Large intestine (tissue), 3 donors: Measurements from ENCODE around the gene MUC3A. TPM values are rescaled to one million over a fixed set of nuclear protein-coding genes. Genes with fewer than 3 reads are reported as not detected.
"Not testable (repeated sequence)": the region's sequence is repeated elsewhere in the genome, so short reads cannot be mapped to it uniquely, and the experiment has no call there.

Source experiments
- DNase-seq, 2 donors: peaks; one replicate each; pipeline versions ENCODE4 v3.0.0 to v3.0.0-alpha.2; 2013
- H3K27ac ChIP-seq: one replicate; pipeline ENCODE4 v1.5.1; 2013; ENCODE audit warnings: low read length
- H3K27me3 ChIP-seq: 2 replicates; pipeline ENCODE4 v1.6.1; 2013; ENCODE audit warnings: low read length; ENCODE audit not compliant: control insufficient read depth, insufficient read depth
- H3K36me3 ChIP-seq: 2 replicates; pipeline ENCODE4 v1.6.1; 2013; ENCODE audit warnings: low read length; ENCODE audit not compliant: control insufficient read depth, insufficient read depth
- H3K4me1 ChIP-seq: one replicate; pipeline ENCODE4 v1.6.1; 2013; ENCODE audit warnings: low read length; ENCODE audit not compliant: control insufficient read depth, insufficient read depth
- H3K4me3 ChIP-seq: one replicate; pipeline ENCODE4 v1.5.1; 2013; ENCODE audit warnings: low read length
- H3K9me3 ChIP-seq: one replicate; pipeline ENCODE4 v1.6.1; 2013; ENCODE audit warnings: mild to moderate bottlenecking, low read depth, low read length, moderate library complexity; ENCODE audit not compliant: control insufficient read depth
- WGBS: methylation state at CpG from one replicate; pipeline ENCODE4 v1.1.5; 2013; ENCODE audit warnings: low lambda C conversion rate; ENCODE audit not compliant: insufficient coverage; 5-methylcytosine and 5-hydroxymethylcytosine counted together
- polyA plus RNA-seq: library from polyadenylated mRNA; unstranded; fragments of 120-200 nt; gene quantifications from one replicate; pipeline ENCODE4 v1.2.1, GENCODE V29; 2013

The MUC3A gene
- polyA plus RNA-seq, 1 donor: 127 TPM

DNA sequence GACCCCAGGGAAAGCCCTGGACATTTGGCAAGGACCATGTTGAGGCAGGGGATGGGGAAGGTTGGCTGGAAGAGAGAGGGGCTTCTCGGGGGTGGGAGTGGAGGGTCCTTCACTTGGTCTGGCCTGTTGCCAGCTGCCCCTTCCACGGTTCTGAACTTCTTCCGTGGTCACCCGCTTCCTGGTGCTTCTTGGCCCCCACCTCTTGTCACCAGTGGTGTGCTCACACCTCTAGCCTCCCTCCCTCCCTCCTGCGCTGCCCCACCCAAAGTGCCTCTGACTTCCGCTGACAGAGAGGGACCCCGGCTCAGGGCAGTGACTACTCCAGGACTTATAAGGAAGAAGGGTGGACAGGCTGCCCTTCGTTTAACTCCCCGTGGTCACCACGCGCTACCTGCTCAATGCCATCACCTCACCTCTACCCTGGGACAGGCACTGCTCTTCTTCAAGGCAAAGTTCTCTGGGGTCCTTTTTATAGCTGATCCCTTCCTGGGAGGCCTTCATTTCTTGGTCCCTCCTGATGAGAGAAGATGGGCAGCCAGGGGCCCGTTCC lies 19.8 kb downstream of the MUC3A start, which contains the start of gene MUC12:
MUC12 (plus strand) TSS at position 500 of the 550 bp plus-strand sequence. CDS start 58 bp downstream, outside the sequence.
- H3K27me3 ChIP-seq: peaks cover 44% of the 10 kb centered on the region
- DNase-seq: no peak
- H3K9me3 ChIP-seq: peaks cover 4% of the 10 kb centered on the region
- no peak within 1 kb of the TSS for H3K4me3 ChIP-seq
- H3K4me1 ChIP-seq: peaks cover 35% of the 10 kb centered on the region
- no CpG with 5 or more reads among the region's 12 CpGs for WGBS
- no peak within 1 kb of the TSS for H3K27ac ChIP-seq
- H3K36me3 ChIP-seq: no peaks in the 10 kb centered on the region

DNA sequence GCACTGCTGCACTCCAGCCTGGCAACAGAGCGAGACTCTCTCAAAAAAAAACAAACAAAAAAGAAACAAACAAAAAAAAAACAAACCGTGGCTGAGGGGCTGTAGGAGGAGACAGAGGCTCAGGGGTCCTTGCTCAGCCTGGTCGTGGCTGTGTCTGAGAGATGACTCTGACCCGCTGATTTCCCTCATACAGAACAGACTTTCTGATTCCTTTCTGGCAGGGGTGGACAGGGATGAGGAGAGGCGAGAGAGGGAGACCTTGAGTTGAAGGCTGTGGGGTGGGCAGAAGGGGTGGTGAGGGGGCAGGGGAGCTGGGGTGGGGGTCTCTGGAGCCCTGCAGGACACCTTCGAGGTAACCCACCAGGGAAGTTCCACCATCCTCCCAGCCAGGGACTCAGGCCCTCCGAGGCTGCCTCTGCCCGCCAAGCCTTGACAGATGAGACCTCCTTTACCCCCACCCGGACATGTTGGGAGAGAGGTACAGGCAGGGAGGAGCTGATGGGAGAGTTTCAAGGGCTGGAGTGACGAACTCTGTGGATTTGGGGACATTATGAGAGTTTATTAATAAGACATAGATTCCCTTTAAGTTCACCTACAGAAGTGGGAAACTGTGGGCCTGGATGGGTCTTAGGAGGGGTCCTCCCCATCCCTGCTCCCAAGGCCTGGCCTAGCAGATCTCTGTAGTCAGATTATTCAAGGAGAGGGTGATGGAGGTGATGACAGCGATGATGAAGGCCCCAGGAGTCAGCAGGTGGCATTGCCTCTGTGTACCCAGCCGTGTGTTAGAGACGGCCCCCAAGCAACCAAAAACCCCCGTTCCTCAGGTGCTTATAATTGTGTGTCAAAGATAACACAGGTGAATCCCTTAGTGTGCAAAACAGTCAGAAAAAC lies 22.0 kb downstream of the MUC3A start:
- Histone ChIP-seq H3K4me1 (peaks cover 38% of the 10 kb centered on the region), H3K36me3 (no peaks in the 10 kb centered on the region), H3K9me3 (peaks cover 6% of the 10 kb centered on the region), H3K4me3 (no peak overlapping the region), H3K27ac (no peak overlapping the region), H3K27me3 (peaks cover 25% of the 10 kb centered on the region)
- 29% methylated on average over 1 of the region's 14 CpGs for WGBS
- no peak for DNase-seq

DNA sequence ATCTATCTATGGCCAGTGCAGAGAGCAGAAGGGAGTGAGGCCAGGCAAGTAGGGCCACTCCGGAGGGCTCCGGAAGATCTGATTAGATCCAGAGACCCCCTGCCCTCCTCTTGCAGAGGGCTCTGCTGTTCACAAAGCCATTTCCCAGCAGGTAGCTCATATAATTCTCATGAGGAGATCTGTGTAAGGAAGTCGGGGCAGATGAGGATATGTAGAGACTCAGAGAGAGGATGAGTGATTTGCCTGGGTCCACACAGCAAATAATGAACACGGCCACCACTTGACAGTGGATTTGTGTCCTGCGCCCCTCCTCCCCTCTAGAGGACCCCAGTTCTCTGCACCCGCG lies 22.6 kb downstream of the MUC3A start:
- Histone ChIP-seq H3K27me3 (peaks cover 19% of the 10 kb centered on the region), H3K9me3 (peaks cover 6% of the 10 kb centered on the region), H3K4me3 (no peak overlapping the region), H3K36me3 (no peaks in the 10 kb centered on the region), H3K4me1 (peaks cover 32% of the 10 kb centered on the region), H3K27ac (no peak overlapping the region)
- no peak for DNase-seq
- no CpG with 5 or more reads among the region's 7 CpGs for WGBS

DNA sequence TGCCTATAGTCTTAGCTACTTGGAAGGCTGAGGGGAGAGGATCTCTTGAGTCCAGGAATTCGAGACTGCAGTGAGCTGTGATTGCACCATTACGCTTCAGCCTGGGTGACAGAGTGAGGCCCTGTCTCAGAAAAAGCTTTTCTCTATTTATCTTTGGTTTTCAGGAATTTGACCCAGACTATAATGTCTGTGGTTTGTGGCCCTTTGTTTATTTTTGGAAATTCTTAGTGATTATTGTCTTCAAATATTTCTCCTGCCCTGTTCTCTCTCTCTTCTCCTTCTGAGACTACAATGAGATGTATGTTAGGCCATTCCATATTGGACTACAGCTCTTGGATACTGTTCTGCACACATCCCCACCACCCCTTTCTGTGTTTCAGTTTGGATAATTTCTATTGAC lies 24.7 kb downstream of the MUC3A start:
- no peak for DNase-seq
- Histone ChIP-seq H3K27ac (no peak overlapping the region), H3K4me1 (peaks cover 19% of the 10 kb centered on the region), H3K9me3 (peaks cover 6% of the 10 kb centered on the region), H3K27me3 (no peaks in the 10 kb centered on the region), H3K36me3 (no peaks in the 10 kb centered on the region), H3K4me3 (no peak overlapping the region)
- 69% methylated on average over 2 of the region's 2 CpGs for WGBS

DNA sequence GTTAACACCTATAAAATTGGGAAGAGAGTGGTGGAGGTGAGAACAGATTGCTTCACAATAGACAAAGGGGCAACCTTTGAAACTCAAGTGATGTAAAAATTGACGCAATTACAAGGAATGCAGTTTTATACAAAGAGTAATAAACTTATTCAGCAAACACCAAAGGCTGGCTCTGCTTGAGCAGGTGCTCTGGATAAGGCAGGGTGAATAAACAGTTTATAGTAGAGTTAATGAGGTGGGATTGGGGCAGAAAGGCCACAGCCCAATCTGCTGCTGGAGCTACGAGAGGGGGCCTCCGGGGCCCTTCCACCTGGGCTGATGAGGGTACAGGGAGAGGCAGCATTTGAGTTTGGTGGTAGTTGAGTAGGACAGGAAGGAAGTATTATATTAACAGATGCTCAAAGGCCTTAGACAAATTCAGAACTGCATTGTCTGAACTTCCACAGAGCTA lies 26.1 kb downstream of the MUC3A start:
- Histone ChIP-seq H3K36me3 (no peaks in the 10 kb centered on the region), H3K9me3 (peaks cover 6% of the 10 kb centered on the region), H3K27ac (peak overlapping the region; percentile 71), H3K4me3 (no peak overlapping the region), H3K27me3 (no peaks in the 10 kb centered on the region), H3K4me1 (peaks cover 14% of the 10 kb centered on the region)
- peak; percentile 69 to 85 for DNase-seq
- WGBS: no CpG with 5 or more reads among the region's 3 CpGs

DNA sequence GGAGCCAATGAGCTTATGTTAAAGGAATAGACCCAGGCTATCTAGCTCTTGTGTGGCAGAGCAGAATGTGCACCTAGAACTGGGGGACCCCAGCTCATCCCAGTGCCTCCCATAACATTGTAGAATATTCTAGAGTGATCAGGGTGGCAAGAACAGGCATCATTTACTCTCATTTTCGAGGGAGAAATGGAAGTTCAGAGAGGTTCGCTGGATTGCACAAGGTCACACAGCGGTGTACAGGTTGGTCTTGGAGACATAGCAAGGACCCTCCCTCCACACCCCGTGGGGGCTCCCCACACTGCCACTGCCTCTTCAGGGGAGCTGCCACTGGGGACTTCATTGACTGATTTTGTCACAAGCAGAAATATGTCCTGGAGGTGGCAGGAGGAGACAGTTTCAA lies 29.0 kb downstream of the MUC3A start:
- no peak for DNase-seq
- H3K27me3 ChIP-seq: no peaks in the 10 kb centered on the region
- H3K4me1 ChIP-seq: peaks cover 14% of the 10 kb centered on the region
- H3K9me3 ChIP-seq: peaks cover 6% of the 10 kb centered on the region
- H3K27ac ChIP-seq: no peak overlapping the region
- no peak overlapping the region for H3K4me3 ChIP-seq
- H3K36me3 ChIP-seq: no peaks in the 10 kb centered on the region
- WGBS: no CpG with 5 or more reads among the region's 4 CpGs

DNA sequence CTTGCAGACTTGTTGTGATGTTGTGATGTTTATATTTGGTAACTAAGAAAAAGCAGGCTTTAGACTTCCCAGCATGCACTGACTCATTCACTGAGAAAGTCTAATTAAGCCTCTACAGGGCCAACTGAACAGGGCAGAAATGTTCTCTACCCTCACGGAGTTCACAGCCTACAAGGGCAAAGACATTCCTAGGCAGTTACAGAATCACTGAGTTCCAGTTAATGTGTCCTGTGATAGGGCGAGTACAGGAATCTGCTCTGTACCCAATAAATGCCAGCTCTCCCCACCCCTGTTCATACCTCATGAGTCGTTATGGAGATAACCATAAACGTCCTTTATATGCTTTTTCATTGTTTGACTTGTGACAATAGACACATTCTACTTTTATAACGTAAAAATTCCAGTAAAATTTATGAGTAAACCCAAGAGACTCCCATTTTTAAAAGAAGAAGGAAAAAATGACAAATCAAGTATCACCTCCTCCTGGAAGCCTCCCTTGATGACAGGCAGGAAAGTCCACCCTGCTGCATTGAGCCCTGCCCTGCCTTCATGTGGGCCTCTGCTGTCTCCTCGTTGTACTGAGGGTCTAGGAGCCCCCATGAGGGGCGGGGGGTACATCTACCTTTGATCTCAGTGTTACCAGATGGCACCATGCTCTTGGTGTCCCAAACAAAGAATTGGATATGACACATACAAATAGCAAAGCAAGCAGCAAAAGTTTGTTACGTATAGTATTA lies 34.3 kb downstream of the MUC3A start:
- no peaks in the 10 kb centered on the region for H3K36me3 ChIP-seq
- no peak overlapping the region for H3K27ac ChIP-seq
- no peaks in the 10 kb centered on the region for H3K4me1 ChIP-seq
- H3K27me3 ChIP-seq: no peaks in the 10 kb centered on the region
- no peaks in the 10 kb centered on the region for H3K9me3 ChIP-seq
- H3K4me3 ChIP-seq: no peak overlapping the region
- DNase-seq: peak; percentile 71 to 75
- WGBS: 52% methylated on average over 2 of the region's 8 CpGs

DNA sequence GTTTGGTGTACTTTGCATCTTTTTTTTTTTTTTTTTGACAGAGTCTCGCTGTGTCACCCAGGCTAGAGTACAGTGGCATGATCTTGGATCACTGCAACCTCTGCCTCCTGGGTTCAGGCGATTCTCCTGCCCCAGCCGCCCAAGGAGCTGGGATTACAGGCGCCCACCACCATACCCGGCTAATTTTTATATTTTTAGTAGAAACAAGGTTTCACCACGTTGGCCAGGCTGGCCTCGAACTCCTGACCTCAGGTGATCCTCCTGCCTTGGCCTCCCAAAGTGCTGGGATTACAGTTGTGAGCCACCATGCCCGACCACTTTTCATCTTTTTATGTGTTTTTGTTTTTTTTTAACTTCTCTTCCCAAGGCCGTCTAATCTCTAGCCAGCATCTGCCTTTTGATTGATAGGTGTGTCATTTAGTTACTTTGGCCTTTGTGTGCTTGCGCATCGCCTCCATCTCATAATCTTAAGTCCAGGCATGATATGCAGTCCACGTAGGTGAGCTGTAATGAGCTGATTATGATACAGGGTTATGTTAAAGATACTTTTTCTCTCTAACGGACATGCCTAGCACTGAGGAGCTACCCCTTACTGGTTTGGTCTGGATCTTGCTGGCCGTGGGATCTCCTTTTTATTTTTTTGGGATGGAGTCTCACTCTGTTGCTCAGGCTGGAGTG lies 35.0 kb downstream of the MUC3A start:
- WGBS: 8% methylated on average over 2 of the region's 14 CpGs
- H3K27me3 ChIP-seq, H3K4me3 ChIP-seq, DNase-seq, H3K36me3 ChIP-seq, H3K27ac ChIP-seq, H3K4me1 ChIP-seq, H3K9me3 ChIP-seq: not testable (repeated sequence)

DNA sequence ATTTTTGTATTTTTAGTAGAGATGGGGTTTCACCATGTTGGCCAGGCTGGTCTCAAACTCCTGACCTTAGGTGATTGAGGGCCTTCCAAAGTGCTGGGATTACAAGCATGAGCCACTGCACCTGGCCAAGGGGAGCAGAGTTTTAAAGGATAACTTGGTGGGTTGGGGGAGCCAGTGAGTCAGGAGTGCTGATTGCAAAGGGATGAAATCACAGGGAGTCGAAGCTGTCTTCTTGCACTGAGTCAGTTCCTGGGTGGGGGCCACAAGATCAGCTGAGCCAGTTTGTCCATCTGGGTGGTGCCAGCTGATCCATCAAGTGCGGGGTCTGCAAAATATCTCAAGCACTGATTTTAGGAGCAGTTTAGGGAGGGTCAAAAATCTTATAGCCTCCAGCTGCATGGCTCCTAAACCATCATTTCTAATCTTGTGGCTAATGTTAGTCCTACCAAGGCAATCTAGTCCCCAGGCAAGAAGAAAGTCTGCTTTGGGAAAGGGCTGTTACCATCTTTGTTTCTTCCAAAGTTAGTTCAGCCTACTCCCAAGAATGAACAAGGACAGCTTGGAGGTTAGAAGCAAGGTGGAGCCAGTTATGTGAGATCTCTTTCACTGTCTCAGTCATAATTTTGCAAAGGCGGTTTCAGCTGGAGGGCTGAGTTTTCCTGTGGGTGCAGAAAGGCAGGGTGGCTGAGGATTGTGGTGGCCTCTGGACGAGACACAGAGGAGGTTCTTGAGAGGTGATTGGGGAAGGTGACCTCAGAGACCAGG lies 35.9 kb downstream of the MUC3A start:
- DNase-seq, H3K36me3 ChIP-seq, H3K9me3 ChIP-seq, H3K4me1 ChIP-seq, H3K27ac ChIP-seq, H3K4me3 ChIP-seq, H3K27me3 ChIP-seq: not testable (repeated sequence)
- WGBS: no CpG with 5 or more reads among the region's 4 CpGs
